Activated CD4-positive, alpha-beta T cell treated with anti-CD3 and anti-CD28 coated beads for 24 hours (primary cell): Measurements from ENCODE around the gene SPATA21.
"Not testable (repeated sequence)": the region's sequence is repeated elsewhere in the genome, so short reads cannot be mapped to it uniquely, and the experiment has no call there.

Source experiments
- DNase-seq, 2 donors: peaks; one replicate each; pipeline ENCODE4 v3.0.0-alpha.2; 2020; ENCODE audit warnings: low read depth in 2 of 2

Gene SPATA21, protein sequence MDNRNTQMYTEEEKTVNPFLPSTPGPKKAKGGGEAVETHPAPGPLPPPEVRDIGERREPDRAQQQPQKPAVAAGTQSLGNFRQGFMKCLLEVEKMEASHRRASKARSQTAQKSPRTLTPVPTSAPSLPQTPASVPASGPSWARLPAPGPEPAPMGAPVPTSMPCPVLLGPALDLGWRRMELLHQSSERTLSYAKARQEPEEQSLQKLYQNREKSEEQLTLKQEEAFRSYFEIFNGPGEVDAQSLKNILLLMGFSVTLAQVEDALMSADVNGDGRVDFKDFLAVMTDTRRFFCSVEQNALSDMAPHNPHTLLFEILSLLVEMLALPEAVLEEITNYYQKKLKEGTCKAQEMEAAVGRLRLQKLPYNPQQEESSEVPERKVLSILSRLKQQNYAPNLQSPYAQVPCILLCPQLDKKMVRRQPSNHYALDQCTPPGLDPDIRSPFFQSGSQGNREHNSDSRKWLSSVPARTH

DNA sequence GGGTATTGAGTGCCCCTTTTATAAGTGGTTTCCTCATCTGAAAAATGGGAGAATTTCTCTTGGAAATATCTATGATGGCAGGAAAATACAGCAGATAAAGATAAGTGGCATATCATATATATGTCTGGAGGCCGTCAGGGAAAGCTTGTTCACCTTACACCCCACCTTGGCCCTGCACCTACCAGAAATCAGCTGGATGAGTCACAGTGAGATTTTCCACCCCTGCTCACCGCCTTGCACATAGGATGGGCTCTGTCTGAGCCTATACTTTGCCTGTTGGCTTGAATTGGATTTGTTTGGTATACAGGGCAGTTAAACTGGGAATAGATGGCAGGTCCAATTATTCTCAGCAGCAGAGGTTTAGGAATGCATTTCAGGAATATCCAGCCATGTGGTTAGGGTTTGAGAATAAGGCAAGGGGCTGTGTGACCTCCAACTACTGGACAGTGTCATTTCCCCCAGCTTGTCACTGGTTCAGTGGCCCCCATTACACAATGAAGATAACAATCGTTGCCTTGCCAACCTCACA lies at the start of gene SPATA21:
Gene SPATA21 (minus strand): TSS at position 479 of the 529 bp plus-strand sequence. CDS start 6,053 bp downstream, outside the sequence.
- no peak for DNase-seq

GRCh38 chr1:16487011-16487410 lies 49.8 kb upstream of the SPATA21 start:
- DNase-seq, result not testable (repeated sequence)

- DNase-seq, result not testable (repeated sequence)
Observed at GRCh38 chr1:16486316-16486715, 49.1 kb upstream of the SPATA21 start.

- no peak for DNase-seq
Observed at GRCh38 chr1:16484931-16485330, 47.7 kb upstream of the SPATA21 start.

DNA sequence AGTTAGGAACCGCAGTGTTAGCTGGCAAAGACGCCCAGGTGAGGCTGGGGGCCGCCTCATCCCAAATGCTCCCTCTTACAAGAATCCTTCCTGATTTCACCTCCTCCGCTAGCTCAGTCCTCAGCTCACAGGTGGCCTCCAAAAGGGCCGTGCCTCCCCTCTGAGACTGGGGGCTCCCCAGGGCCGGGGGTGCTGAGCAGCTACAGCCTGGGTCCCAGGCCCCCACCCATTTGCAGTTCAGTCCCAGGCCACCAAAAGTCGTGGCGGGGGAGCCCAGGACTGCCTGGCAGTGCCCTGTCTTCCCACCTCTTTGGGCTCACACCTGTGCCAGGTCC lies 47.2 kb upstream of the SPATA21 start:
- DNase-seq, result no peak

GRCh38 chr1:16483639-16484500 lies 46.6 kb upstream of the SPATA21 start:
- not testable (repeated sequence) for DNase-seq

DNA sequence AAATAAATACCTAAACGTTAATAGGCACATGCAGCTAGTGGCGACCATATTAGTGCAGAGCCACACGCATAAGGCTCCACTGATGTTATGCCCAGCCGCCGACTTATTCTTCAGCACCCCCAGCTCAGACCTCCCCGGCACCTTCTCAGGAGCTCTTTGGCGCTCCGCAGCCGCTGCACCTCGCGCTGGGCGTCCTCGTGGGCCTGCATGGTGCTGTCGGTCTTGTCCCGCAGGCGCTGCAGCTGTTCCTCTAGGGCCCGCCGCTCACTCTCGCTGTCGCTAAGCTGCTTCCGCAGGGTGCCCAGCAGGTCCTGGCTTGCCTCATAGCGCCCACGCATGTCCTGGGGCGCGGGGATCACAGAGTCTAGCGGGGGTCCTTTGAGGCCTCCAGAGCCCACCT lies 45.9 kb upstream of the SPATA21 start:
- not testable (repeated sequence) for DNase-seq

DNA sequence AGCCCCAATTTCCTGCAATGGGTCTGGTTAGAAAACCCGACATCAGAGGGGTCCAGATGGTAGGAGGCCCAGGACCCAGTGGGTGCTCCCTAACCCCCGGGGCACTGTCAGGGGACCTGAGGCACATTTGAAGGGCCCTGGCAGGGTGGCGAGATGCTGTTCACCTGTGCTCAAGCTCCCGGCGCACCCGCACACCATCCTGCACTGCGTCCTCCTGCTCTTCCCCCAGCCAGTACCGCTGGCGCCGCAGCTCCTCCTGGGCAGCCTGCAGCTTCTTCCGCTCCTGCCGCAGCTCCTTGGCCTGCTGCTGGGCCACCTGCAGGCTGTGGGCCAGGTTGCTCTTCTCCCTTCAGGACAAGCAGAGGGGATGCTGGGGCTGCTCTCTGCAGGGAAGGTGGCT lies 40.9 kb upstream of the SPATA21 start:
- no peak for DNase-seq

GRCh38 chr1:16475771-16476770 lies 38.8 kb upstream of the SPATA21 start:
- DNase-seq, result not testable (repeated sequence)

DNA sequence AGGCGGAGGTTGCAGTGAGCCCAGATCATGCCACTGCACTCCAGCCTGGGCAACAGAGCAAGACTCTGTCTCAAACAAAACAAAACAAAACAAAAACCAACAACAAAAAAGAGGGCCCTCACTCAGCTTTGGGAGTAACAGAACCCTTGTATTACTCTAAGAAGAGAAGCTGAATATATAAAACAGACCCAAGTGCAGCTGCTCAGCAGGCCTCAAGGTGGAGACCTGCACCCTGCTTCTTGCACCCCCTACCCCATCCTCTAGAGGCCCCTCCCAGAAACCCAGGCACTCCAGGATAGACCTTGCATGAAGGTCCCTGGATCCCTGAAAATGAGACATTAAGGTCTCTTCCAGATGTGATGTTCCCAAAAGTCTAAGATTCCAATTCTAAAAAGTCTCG lies 37.7 kb upstream of the SPATA21 start:
- not testable (repeated sequence) for DNase-seq

DNA sequence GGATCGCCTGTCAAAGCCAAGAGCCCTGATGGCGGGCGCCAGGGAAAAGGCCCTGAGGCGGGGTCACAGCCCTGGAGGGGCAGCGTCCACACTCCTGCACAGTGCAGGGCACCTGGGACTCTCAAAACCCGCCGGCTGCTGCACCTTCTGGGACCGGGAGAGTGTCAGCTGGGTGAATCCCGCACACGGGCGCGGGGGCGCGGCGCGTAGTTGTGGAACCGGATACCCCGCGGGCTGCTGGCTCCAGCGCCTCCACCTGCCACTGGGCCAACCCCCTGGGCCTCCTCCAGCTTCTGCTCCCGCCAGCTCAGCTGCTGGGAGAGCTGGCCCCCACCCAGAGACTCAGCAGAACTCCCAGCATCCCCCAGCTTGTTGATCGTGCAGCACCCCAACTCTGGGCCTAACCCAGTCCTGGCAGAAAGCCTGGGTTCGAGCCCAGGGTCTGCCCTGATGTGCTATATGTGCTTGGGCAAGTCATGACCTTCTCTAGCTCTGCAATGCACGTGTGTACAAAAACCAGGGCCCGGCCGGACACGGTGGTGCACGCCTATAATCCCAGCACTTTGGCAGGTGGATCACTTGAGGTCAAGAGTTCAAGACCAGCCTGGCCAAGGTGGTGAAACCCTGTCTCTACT lies 37.1 kb upstream of the SPATA21 start:
- no peak for DNase-seq

GRCh38 chr1:16468558-16468957 lies 31.3 kb upstream of the SPATA21 start:
- DNase-seq, result no peak

- no peak for DNase-seq
Observed at GRCh38 chr1:16464917-16465625, 27.8 kb upstream of the SPATA21 start.

DNA sequence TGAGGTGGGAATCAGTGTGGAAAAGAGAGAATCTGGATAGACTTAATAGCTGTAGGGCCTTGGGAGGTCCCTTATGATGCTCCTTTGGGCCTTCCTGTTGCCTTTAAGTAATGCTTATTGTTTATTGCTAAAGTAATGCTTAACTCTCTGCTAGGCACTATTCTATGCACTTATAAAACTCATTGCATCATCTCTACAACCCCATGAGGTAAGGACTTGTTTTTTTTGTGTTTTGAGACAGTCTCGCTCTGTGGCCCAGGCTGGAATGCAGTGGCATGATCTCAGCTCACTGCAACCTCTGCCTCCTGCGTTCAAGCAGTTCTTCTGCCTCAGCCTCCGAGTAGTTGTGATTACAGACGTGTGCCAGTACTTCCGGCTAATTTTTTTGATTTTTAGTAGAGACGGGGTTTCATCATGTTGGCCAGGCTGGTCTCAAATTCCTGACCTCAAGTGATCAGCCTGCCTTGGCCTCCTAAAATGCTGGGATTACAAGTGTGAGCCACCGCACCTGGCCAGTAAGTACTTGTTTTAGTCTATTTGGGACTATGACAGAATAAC lies 25.6 kb upstream of the SPATA21 start:
- no peak for DNase-seq

DNA sequence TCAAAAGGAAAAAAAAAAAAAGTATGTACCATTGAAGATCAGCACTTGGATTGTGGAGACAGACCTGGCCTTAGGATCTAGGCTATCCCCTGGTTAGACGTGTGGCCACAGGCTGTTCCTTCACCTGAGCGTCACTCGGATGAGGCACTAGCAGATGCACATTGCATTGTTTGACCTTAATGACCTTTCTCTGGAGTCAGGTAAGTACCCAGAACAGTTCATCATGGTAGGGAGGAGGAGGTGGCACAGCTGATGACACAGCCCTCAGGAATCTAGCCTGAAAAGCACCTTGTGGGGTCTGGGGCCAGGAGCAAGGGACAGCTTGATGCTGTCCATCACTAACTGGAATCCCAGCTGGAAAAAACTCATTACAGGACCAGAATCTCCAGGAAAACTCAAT lies 24.5 kb upstream of the SPATA21 start:
- no peak for DNase-seq

- no peak for DNase-seq
Observed at GRCh38 chr1:16459352-16459925, 22.2 kb upstream of the SPATA21 start.

GRCh38 chr1:16458831-16459230 lies 21.6 kb upstream of the SPATA21 start:
- no peak for DNase-seq

DNA sequence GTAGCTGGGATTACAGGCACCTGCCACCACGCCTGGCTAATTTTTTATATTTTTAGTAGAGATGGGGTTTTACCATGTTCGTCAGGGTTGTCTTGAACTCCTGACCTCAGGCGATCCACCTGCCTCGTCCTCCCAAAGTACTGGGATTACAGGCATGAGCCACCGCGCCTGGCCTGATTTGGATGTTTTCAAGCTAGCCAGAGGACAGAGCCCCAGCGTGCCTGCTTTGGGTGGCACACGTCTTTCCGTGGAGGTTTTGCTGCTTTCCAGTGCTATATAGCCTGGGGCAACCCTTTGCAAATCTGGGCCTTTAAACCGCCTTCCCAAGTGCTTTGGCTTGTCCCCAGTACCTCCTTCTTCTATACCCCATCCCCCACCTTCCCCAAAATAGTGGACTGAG lies 18.9 kb upstream of the SPATA21 start:
- not testable (repeated sequence) for DNase-seq

- not testable (repeated sequence) for DNase-seq
Observed at GRCh38 chr1:16454909-16455308, 17.7 kb upstream of the SPATA21 start.
